H9 (cell line): ENCODE data around the gene AJAP1. TPM values are rescaled to one million over a fixed set of nuclear protein-coding genes. Genes with fewer than 3 reads are reported as not detected.

Experiments used
- DNase-seq: peaks from one replicate; pipeline ENCODE4 v3.0.0-alpha.2; 2017
- H2AFZ ChIP-seq: one replicate; pipeline ENCODE4 v1.6.1; 2013; ENCODE audit warnings: mild to moderate bottlenecking, low read length, control low read depth, moderate library complexity
- H2AK5ac ChIP-seq: 2 replicates; pipeline ENCODE4 v1.6.1; 2013; ENCODE audit warnings: low read length, control low read depth, mixed read lengths; ENCODE audit not compliant: insufficient read length
- H2BK120ac ChIP-seq: one replicate; pipeline ENCODE4 v1.6.1; 2013; ENCODE audit warnings: low read depth, mild to moderate bottlenecking, low read length, control low read depth, inconsistent platforms; ENCODE audit not compliant: poor library complexity, severe bottlenecking
- H2BK12ac ChIP-seq: 2 replicates; pipeline ENCODE4 v1.6.1; 2013; ENCODE audit warnings: low read length, control low read depth, mixed read lengths, low read depth; ENCODE audit not compliant: insufficient read length
- H2BK15ac ChIP-seq: 2 replicates; pipeline ENCODE4 v1.6.1; 2013; ENCODE audit warnings: low read depth, low read length, control low read depth
- H2BK20ac ChIP-seq: one replicate; pipeline ENCODE4 v1.6.1; 2013; ENCODE audit warnings: low read depth, mild to moderate bottlenecking, low read length, control low read depth, inconsistent platforms; ENCODE audit not compliant: poor library complexity, severe bottlenecking
- H2BK5ac ChIP-seq: 2 replicates; pipeline ENCODE4 v1.6.1; 2013; ENCODE audit warnings: low read length, control low read depth, mixed read lengths; ENCODE audit not compliant: insufficient read length
- H3K14ac ChIP-seq: 2 replicates; pipeline ENCODE4 v1.6.1; 2013; ENCODE audit warnings: low read length, control low read depth; ENCODE audit not compliant: insufficient read depth
- H3K18ac ChIP-seq: 2 replicates; pipeline ENCODE4 v1.6.1; 2013; ENCODE audit warnings: low read depth, mild to moderate bottlenecking, mixed read lengths, low read length, control low read depth; ENCODE audit not compliant: insufficient read length
- H3K23ac ChIP-seq: 2 replicates; pipeline ENCODE4 v1.6.1; 2013; ENCODE audit warnings: low read length, control low read depth, mixed read lengths, low read depth; ENCODE audit not compliant: insufficient read length
- H3K23me2 ChIP-seq: 2 replicates; pipeline ENCODE4 v1.6.1; 2013; ENCODE audit warnings: low read depth, mild to moderate bottlenecking, mixed read lengths, low read length, control low read depth; ENCODE audit not compliant: insufficient read length, poor library complexity, severe bottlenecking
- H3K27ac ChIP-seq: 2 replicates; pipeline ENCODE4 v1.5.1; 2013; ENCODE audit warnings: low read length, control low read depth, mixed read lengths, low read depth; ENCODE audit not compliant: insufficient read length
- H3K27me3 ChIP-seq: 2 replicates; pipeline ENCODE4 v1.6.1; 2013; ENCODE audit warnings: low read length, control low read depth, inconsistent platforms; ENCODE audit not compliant: insufficient read depth
- H3K4ac ChIP-seq: 2 replicates; pipeline ENCODE4 v1.6.1; 2013; ENCODE audit warnings: low read depth, mild to moderate bottlenecking, control low read depth, inconsistent platforms, low read length, moderate library complexity
- H3K4me1 ChIP-seq: 2 replicates; pipeline ENCODE4 v1.6.1; 2013; ENCODE audit warnings: low read length, control low read depth, inconsistent platforms; ENCODE audit not compliant: insufficient read depth
- H3K4me2 ChIP-seq: 2 replicates; pipeline ENCODE4 v1.6.1; 2013; ENCODE audit warnings: low read length, control low read depth, mixed read lengths; ENCODE audit not compliant: insufficient read length, insufficient read depth
- H3K56ac ChIP-seq: 2 replicates; pipeline ENCODE4 v1.6.1; 2013; ENCODE audit warnings: low read depth, mild to moderate bottlenecking, mixed read lengths, low read length, control low read depth; ENCODE audit not compliant: insufficient read length
- H3K79me1 ChIP-seq: 2 replicates; pipeline ENCODE4 v1.6.1; 2013; ENCODE audit warnings: low read depth, mild to moderate bottlenecking, moderate library complexity, low read length, control low read depth, inconsistent platforms; ENCODE audit not compliant: insufficient read depth, poor library complexity, severe bottlenecking
- H3K79me2 ChIP-seq: 2 replicates; pipeline ENCODE4 v1.6.1; 2013; ENCODE audit warnings: low read length, control low read depth, inconsistent platforms; ENCODE audit not compliant: insufficient read depth
- H3K9ac ChIP-seq: 2 replicates; pipeline ENCODE4 v1.6.1; 2013; ENCODE audit warnings: low read length, control low read depth, mixed read lengths; ENCODE audit not compliant: insufficient read length; ENCODE audit errors: extremely low read depth
- H3K9me3 ChIP-seq: one replicate; pipeline ENCODE4 v1.6.1; 2013; ENCODE audit warnings: low read depth, low read length, inconsistent platforms; ENCODE audit not compliant: control insufficient read depth
- H3T11ph ChIP-seq: one replicate; pipeline ENCODE4 v1.6.1; 2013; ENCODE audit warnings: mild to moderate bottlenecking, low read length, control low read depth, inconsistent platforms
- H4K20me1 ChIP-seq: one replicate; pipeline ENCODE4 v1.6.1; 2013; ENCODE audit not compliant: control insufficient read depth, insufficient read length, insufficient read depth
- H4K5ac ChIP-seq: 2 replicates; pipeline ENCODE4 v1.6.1; 2013; ENCODE audit warnings: low read depth, mild to moderate bottlenecking, mixed read lengths, low read length, control low read depth; ENCODE audit not compliant: insufficient read length
- H4K8ac ChIP-seq: replicated peaks from 2 replicates; pipeline ENCODE4 v1.6.1; 2013; ENCODE audit warnings: low read length, control low read depth, mixed read lengths, low read depth; ENCODE audit not compliant: insufficient read length
- H4K91ac ChIP-seq: 2 replicates; pipeline ENCODE4 v1.6.1; 2013; ENCODE audit warnings: low read depth, mild to moderate bottlenecking, moderate library complexity, mixed read lengths, low read length, control low read depth; ENCODE audit not compliant: insufficient read length
- H3K27ac Mint-ChIP-seq, 3 experiments: 2 replicates in 2 of 3; 3 replicates in 1 of 3; pipeline ENCODE4 v1.8.0; 2020 to 2021; ENCODE audit warnings: mixed read lengths in 3 of 3, mild to moderate bottlenecking in 1 of 3, moderate library complexity in 1 of 3
- H3K27me3 Mint-ChIP-seq: 2 replicates; pipeline ENCODE4 v1.8.0; 2021; ENCODE audit warnings: low read depth, mild to moderate bottlenecking, moderate library complexity, mixed read lengths
- H3K36me3 Mint-ChIP-seq, 3 experiments: 2 replicates in 2 of 3; 3 replicates in 1 of 3; pipeline ENCODE4 v1.8.0; 2020 to 2021; ENCODE audit warnings: low read depth in 3 of 3, mixed read lengths in 3 of 3; ENCODE audit not compliant: insufficient read depth in 1 of 3
- H3K4me1 Mint-ChIP-seq, 2 experiments: 2 replicates each; pipeline ENCODE4 v1.8.0; 2020; ENCODE audit warnings: mixed read lengths in 2 of 2
- H3K4me3 Mint-ChIP-seq, 2 experiments: 2 replicates in 1 of 2; 3 replicates in 1 of 2; pipeline ENCODE4 v1.8.0; 2020 to 2021; ENCODE audit warnings: mild to moderate bottlenecking in 2 of 2, mixed read lengths in 2 of 2, moderate library complexity in 1 of 2
- H3K9me3 Mint-ChIP-seq, 2 experiments: 2 replicates in 1 of 2; 3 replicates in 1 of 2; pipeline ENCODE4 v1.8.0; 2020; ENCODE audit warnings: mild to moderate bottlenecking in 2 of 2, mixed read lengths in 2 of 2, moderate library complexity in 1 of 2
- CTCF ChIP-seq: fragments of 200-600 bp; sonication (generic); conservative IDR thresholded peaks from 3 replicates; pipeline ENCODE4 v1.8.0; 2021; ENCODE audit warnings: antibody characterized with exemption, mild to moderate bottlenecking
- WGBS: extraction: QIAGEN DNeasy Blood & Tissue Kit; methylation state at CpG from one replicate; pipeline ENCODE4 v1.1.7; 2013; ENCODE audit warnings: missing lambda C conversion rate, low lambda C conversion rate, mixed read lengths; ENCODE audit not compliant: insufficient read length; ENCODE audit errors: extremely low coverage; 5-methylcytosine and 5-hydroxymethylcytosine counted together
- total RNA-seq: library from RNA; stranded (reverse); gene quantifications from 2 replicates; pipeline ENCODE4 v1.2.1, GENCODE V29; 2021

Gene AJAP1
- total RNA-seq, 1 experiment from 2014 or later, result 8.6 TPM

GRCh38 chr1:4743978-4744750 lies 89.8 kb downstream of the AJAP1 start:
- H3K4me1 ChIP-seq, result no peaks in the 10 kb centered on the region; the same call in 1 of the 2 replicates
- no peak overlapping the region; a peak in 1 of 7 replicates for H3K27ac Mint-ChIP-seq
- DNase-seq, result no peak
- peaks cover 15% of the 10 kb centered on the region for H3K27me3 Mint-ChIP-seq
- H3K27ac ChIP-seq, result no peak overlapping the region
- no peak overlapping the region for H3T11ph ChIP-seq
- H3K18ac ChIP-seq, result no peak overlapping the region
- H4K8ac ChIP-seq, result no peak overlapping the region
- H3K56ac ChIP-seq, result no peak overlapping the region
- H2BK12ac ChIP-seq, result no peak overlapping the region
- no peak overlapping the region for H3K4me3 Mint-ChIP-seq
- no peak overlapping the region for H2AK5ac ChIP-seq
- no peaks in the 10 kb centered on the region for H3K79me1 ChIP-seq
- H3K23me2 ChIP-seq, result no peaks in the 10 kb centered on the region
- H4K91ac ChIP-seq, result no peak overlapping the region
- H2AFZ ChIP-seq, result no peak overlapping the region
- H2BK5ac ChIP-seq, result no peak overlapping the region
- H3K4me1 Mint-ChIP-seq, result peaks cover 11% of the 10 kb centered on the region in 2 experiments
- H3K9me3 Mint-ChIP-seq, result peaks cover 0 to 6% of the 10 kb centered on the region in 2 experiments; a peak in 3 of 5 replicates
- no peaks in the 10 kb centered on the region for H3K79me2 ChIP-seq
- H3K27me3 ChIP-seq, result no peaks in the 10 kb centered on the region
- H3K9ac ChIP-seq, result no peak overlapping the region
- H4K20me1 ChIP-seq, result no peaks in the 10 kb centered on the region
- H3K4ac ChIP-seq, result no peak overlapping the region
- H2BK15ac ChIP-seq, result no peak overlapping the region
- H3K23ac ChIP-seq, result no peak overlapping the region
- no peak for TF ChIP-seq CTCF
- peaks cover 0 to 7% (median 3%) of the 10 kb centered on the region in 3 experiments; a peak in 3 of 7 replicates for H3K36me3 Mint-ChIP-seq
- no peaks in the 10 kb centered on the region for H3K9me3 ChIP-seq
- no peak overlapping the region for H2BK20ac ChIP-seq
- no CpG with 5 or more reads among the region's 17 CpGs for WGBS
- no peak overlapping the region for H3K4me2 ChIP-seq
- H4K5ac ChIP-seq, result no peak overlapping the region
- H2BK120ac ChIP-seq, result no peak overlapping the region
- H3K14ac ChIP-seq, result no peak overlapping the region
